ENCODE results near the gene DFFB. TPM values are rescaled to one million over a fixed set of nuclear protein-coding genes. Genes with fewer than 3 reads are reported as not detected.

The DFFB gene
- total RNA-seq, 1 donor from 2014 or later, result 6.0 TPM

- no peaks in the 10 kb centered on the region for H3K36me3 ChIP-seq (ENCODE audit: control insufficient read depth, insufficient read depth, low read length)
- no peaks in the 10 kb centered on the region for H3K27me3 ChIP-seq (ENCODE audit: control insufficient read depth, insufficient read depth, low read length)
- H3K4me3 ChIP-seq (ENCODE audit: low read depth, low read length), result no peak overlapping the region
- DNase-seq (ENCODE audit: low read depth), result no peak
- TF ChIP-seq, protein P1, sequence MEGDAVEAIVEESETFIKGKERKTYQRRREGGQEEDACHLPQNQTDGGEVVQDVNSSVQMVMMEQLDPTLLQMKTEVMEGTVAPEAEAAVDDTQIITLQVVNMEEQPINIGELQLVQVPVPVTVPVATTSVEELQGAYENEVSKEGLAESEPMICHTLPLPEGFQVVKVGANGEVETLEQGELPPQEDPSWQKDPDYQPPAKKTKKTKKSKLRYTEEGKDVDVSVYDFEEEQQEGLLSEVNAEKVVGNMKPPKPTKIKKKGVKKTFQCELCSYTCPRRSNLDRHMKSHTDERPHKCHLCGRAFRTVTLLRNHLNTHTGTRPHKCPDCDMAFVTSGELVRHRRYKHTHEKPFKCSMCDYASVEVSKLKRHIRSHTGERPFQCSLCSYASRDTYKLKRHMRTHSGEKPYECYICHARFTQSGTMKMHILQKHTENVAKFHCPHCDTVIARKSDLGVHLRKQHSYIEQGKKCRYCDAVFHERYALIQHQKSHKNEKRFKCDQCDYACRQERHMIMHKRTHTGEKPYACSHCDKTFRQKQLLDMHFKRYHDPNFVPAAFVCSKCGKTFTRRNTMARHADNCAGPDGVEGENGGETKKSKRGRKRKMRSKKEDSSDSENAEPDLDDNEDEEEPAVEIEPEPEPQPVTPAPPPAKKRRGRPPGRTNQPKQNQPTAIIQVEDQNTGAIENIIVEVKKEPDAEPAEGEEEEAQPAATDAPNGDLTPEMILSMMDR (IDR thresholded peaks at IDR 0.05; ENCODE audit: insufficient read depth, low read length, poor library complexity, severe bottlenecking), result no peak
These were observed 31.9 kb upstream of the DFFB start for GRCh38 chr1:3825356-3825755.

DNA sequence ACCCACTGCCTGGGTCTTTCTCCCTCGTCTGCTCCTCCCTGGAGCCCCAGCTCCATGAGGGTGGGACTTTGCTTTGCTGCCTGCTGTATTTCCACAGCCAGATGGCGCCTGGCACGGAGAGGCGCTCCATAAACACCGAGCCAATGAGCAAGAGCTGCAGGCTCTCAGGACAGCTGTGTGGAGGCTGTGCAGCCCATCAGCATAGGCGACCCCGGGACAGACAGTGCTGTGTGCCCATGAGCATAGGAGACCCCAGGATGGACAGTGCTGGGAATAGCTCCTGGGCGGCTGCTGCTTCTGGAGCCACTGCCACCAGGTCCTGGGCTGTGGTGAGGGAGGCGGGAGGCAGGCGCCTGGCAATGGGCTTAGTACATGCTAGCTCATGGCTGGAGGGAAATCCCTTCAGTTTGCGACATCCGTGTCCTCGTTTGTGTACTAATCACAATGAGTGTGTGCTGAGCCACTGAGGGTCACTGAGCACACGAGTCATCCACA, 29.4 kb upstream of the DFFB start:
- DNase-seq (ENCODE audit: low read depth), result no peak
- TF ChIP-seq, protein P1 (IDR thresholded peaks at IDR 0.05; ENCODE audit: insufficient read depth, low read length, poor library complexity, severe bottlenecking), result no peak
- Histone ChIP-seq H3K36me3 (ENCODE audit: control insufficient read depth, insufficient read depth, low read length) (no peaks in the 10 kb centered on the region), H3K27me3 (ENCODE audit: control insufficient read depth, insufficient read depth, low read length) (no peaks in the 10 kb centered on the region), H3K4me3 (ENCODE audit: low read depth, low read length) (no peak overlapping the region)

DNA sequence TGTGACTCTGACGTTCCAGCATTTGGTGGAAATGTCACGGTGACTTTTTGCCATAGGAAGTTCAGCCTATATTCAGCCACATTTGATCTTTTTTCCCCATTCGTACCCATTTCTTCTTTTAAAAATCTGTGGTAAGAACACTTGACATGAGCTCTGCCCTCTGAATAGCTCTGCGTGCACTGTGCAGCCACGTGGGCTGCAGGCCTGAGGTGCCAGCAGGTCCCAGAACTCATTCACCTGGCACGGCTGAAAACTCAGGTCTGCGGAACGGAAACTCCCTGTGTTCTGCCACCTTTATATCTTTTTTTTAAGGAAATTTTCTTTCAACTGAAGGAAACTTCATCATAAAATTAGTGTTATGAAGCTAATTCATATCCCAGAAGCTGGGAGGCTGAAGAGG, 28.9 kb upstream of the DFFB start:
- Histone ChIP-seq H3K36me3 (ENCODE audit: control insufficient read depth, insufficient read depth, low read length) (no peaks in the 10 kb centered on the region), H3K4me3 (ENCODE audit: low read depth, low read length) (no peak overlapping the region), H3K27me3 (ENCODE audit: control insufficient read depth, insufficient read depth, low read length) (no peaks in the 10 kb centered on the region)
- DNase-seq (ENCODE audit: low read depth), result no peak
- TF ChIP-seq, protein P1 (IDR thresholded peaks at IDR 0.05; ENCODE audit: insufficient read depth, low read length, poor library complexity, severe bottlenecking), result no peak

DNA sequence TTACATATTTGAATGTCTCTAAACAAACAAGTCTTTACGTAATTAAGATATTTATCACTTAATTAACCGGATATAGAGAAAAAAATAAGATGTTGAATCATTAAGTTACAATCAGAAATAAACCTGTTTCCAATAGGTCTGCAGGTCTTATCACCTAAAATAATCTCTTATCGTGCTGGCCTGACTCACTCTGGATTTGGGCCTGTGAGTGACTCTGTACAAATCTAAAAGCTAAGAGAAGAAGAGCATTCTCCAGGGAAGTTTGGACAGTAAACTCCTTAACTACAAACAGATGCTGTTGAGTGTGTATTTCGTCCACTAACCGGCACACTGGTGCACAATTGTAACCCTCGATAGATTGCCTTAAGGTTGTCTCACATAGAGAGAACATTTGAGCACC, 25.6 kb upstream of the DFFB start:
- no peak for DNase-seq (ENCODE audit: low read depth)
- no peaks in the 10 kb centered on the region for H3K36me3 ChIP-seq (ENCODE audit: control insufficient read depth, insufficient read depth, low read length)
- TF ChIP-seq, protein P1 (IDR thresholded peaks at IDR 0.05; ENCODE audit: insufficient read depth, low read length, poor library complexity, severe bottlenecking), result no peak
- no peaks in the 10 kb centered on the region for H3K27me3 ChIP-seq (ENCODE audit: control insufficient read depth, insufficient read depth, low read length)
- H3K4me3 ChIP-seq (ENCODE audit: low read depth, low read length), result no peak overlapping the region

- DNase-seq (ENCODE audit: low read depth), result no peak
- TF ChIP-seq, protein P1 (IDR thresholded peaks at IDR 0.05; ENCODE audit: insufficient read depth, low read length, poor library complexity, severe bottlenecking), result no peak
- no peak overlapping the region for H3K4me3 ChIP-seq (ENCODE audit: low read depth, low read length)
- H3K27me3 ChIP-seq (ENCODE audit: control insufficient read depth, insufficient read depth, low read length), result no peaks in the 10 kb centered on the region
- H3K36me3 ChIP-seq (ENCODE audit: control insufficient read depth, insufficient read depth, low read length), result no peaks in the 10 kb centered on the region
These were observed 22.6 kb upstream of the DFFB start for GRCh38 chr1:3834701-3835100.

DNA sequence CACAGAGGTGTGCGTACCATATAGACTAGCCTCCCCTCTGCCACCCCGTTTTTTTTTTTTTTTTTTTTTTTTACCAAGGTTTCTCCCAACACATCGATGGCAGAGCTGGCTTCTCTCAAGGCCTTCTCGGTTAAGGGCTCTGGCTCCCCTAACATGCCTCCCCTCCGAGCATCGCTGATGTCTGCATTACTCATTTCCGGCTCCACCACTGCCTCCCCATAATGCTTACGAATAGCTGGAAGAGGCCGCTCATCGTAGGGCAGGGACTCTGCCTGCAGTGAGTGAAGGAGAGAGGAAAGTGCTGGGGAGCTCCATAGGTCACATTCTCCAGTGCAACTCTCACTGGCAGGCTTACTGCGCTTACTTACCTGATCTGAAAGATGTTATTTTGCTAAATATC, 20.9 kb upstream of the DFFB start:
- H3K36me3 ChIP-seq (ENCODE audit: control insufficient read depth, insufficient read depth, low read length), result no peaks in the 10 kb centered on the region
- no peaks in the 10 kb centered on the region for H3K27me3 ChIP-seq (ENCODE audit: control insufficient read depth, insufficient read depth, low read length)
- TF ChIP-seq, protein P1 (IDR thresholded peaks at IDR 0.05; ENCODE audit: insufficient read depth, low read length, poor library complexity, severe bottlenecking), result no peak
- no peak overlapping the region for H3K4me3 ChIP-seq (ENCODE audit: low read depth, low read length)
- no peak for DNase-seq (ENCODE audit: low read depth)

Data from kidney epithelial cell (primary cell).